ENCODE data around the gene SAP25.

DNA sequence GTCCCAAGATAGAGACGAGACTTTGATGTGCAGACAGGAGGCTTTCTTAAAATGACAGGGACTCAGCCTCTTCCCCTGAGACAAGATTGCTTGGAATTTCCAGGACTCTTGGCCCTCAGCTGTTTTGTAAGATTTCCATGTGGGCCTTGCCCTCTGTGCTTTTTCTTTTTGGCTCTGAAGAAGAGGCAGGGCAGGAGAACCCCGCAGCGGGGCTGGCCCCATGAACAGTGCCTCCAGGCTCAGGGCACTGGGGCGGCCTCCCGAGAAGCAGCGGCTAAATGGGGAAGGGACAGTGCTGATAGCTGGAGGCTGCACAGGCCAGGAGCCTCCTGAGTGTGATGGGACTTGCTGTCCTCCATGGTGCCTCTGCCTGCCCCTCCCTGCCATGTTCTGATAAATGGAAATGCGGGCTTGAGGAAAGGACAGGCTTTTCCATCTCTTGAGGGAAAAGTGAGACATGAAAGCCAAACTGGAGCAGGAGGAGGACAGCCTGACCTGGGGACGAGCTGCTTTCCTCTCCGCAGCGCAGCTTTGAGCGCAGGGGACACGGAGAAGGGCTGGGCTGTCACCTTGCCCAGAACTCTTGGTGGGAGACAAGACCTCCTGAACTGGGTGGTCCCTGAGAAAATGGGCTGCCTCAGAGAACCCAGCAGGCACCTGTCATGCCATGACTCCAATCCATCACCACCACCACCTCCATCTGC lies 12.1 kb downstream of the SAP25 start:
- TF ChIP-seq, protein P1, sequence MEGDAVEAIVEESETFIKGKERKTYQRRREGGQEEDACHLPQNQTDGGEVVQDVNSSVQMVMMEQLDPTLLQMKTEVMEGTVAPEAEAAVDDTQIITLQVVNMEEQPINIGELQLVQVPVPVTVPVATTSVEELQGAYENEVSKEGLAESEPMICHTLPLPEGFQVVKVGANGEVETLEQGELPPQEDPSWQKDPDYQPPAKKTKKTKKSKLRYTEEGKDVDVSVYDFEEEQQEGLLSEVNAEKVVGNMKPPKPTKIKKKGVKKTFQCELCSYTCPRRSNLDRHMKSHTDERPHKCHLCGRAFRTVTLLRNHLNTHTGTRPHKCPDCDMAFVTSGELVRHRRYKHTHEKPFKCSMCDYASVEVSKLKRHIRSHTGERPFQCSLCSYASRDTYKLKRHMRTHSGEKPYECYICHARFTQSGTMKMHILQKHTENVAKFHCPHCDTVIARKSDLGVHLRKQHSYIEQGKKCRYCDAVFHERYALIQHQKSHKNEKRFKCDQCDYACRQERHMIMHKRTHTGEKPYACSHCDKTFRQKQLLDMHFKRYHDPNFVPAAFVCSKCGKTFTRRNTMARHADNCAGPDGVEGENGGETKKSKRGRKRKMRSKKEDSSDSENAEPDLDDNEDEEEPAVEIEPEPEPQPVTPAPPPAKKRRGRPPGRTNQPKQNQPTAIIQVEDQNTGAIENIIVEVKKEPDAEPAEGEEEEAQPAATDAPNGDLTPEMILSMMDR (IDR thresholded peaks at IDR 0.05; ENCODE audit: insufficient read depth, low read depth, low read length) = no peak
- no peak for TF ChIP-seq EZH2 (IDR thresholded peaks at IDR 0.05; ENCODE audit: insufficient read depth, low read length)

Measured in astrocyte (in vitro differentiated cells and primary cell).